CD4-positive, alpha-beta memory T cell (primary cell): ENCODE measurements around the gene SKAP1. TPM values are rescaled to one million over a fixed set of nuclear protein-coding genes. Genes with fewer than 3 reads are reported as not detected.

ENCODE experiments used
- CTCF ChIA-PET: fragments of 350-600 bp; sonication (Branson Sonifier 250); formaldehyde crosslinking; loops from one replicate; lab custom pipeline; 2021; ENCODE audit warnings: inconsistent platforms; ENCODE audit not compliant: partially characterized antibody; lab: Charles Lee
- POLR2A ChIA-PET: fragments of 350-600 bp; sonication (Branson Sonifier 250); formaldehyde crosslinking; loops from one replicate; lab custom pipeline; 2021; ENCODE audit not compliant: partially characterized antibody; lab: Charles Lee
- DNase-seq, 5 donors: peaks; one replicate each; pipeline versions ENCODE4 v3.0.0 to v3.0.0-alpha.2; 2020 to 2022; ENCODE audit warnings: mixed read lengths in 1 of 5
- H3K27ac ChIP-seq: one replicate; pipeline ENCODE4 v1.7.0; 2013; ENCODE audit warnings: low read depth, low read length
- H3K27me3 ChIP-seq: 2 replicates; pipeline ENCODE4 v1.7.0; 2013; ENCODE audit warnings: mild to moderate bottlenecking, low read length, moderate library complexity; ENCODE audit not compliant: insufficient read depth
- H3K36me3 ChIP-seq: 2 replicates; pipeline ENCODE4 v1.7.0; 2013; ENCODE audit warnings: mild to moderate bottlenecking, low read length, moderate library complexity; ENCODE audit not compliant: insufficient read depth
- H3K4me1 ChIP-seq: 2 replicates; pipeline ENCODE4 v1.7.0; 2013; ENCODE audit warnings: mild to moderate bottlenecking, low read length, moderate library complexity; ENCODE audit not compliant: insufficient read depth
- H3K4me3 ChIP-seq, 2 donors: one replicate each; pipeline ENCODE4 v1.7.0; 2013; ENCODE audit warnings: low read length in 2 of 2, mild to moderate bottlenecking in 1 of 2
- H3K9me3 ChIP-seq, 2 donors: one replicate each; pipeline ENCODE4 v1.7.0; 2013; ENCODE audit warnings: low read length in 2 of 2, control low read depth in 1 of 2; ENCODE audit not compliant: control insufficient read depth in 1 of 2
- H3K27ac Mint-ChIP-seq, 7 donors: one replicate each; pipeline ENCODE4 v1.8.0; 2020 to 2021; ENCODE audit warnings: mixed read lengths in 7 of 7, mild to moderate bottlenecking in 6 of 7, inconsistent platforms in 3 of 7, moderate library complexity in 3 of 7
- H3K27me3 Mint-ChIP-seq, 2 donors: one replicate each; pipeline ENCODE4 v1.8.0; 2020 to 2021; ENCODE audit warnings: mixed read lengths in 2 of 2
- H3K36me3 Mint-ChIP-seq, 2 donors: one replicate each; pipeline ENCODE4 v1.8.0; 2020 to 2021; ENCODE audit warnings: mixed read lengths in 2 of 2, inconsistent platforms in 1 of 2, mild to moderate bottlenecking in 1 of 2
- H3K4me1 Mint-ChIP-seq, 4 donors: one replicate each; pipeline ENCODE4 v1.8.0; 2020 to 2021; ENCODE audit warnings: mixed read lengths in 4 of 4, mild to moderate bottlenecking in 1 of 4
- H3K4me3 Mint-ChIP-seq, 8 donors: one replicate each; pipeline ENCODE4 v1.8.0; 2020 to 2021; ENCODE audit warnings: mixed read lengths in 8 of 8, mild to moderate bottlenecking in 7 of 8, moderate library complexity in 6 of 8, inconsistent platforms in 3 of 8
- H3K9me3 Mint-ChIP-seq, 8 donors: one replicate each; pipeline ENCODE4 v1.8.0; 2020 to 2021; ENCODE audit warnings: mixed read lengths in 8 of 8, mild to moderate bottlenecking in 5 of 8, inconsistent platforms in 3 of 8, moderate library complexity in 1 of 8
- intact Hi-C: fragments of 100-400 bp; cut with micrococcal nuclease; formaldehyde crosslinking; loops from one replicate; pipeline ENCODE4 v1.15.1; 2023
- polyA plus RNA-seq, 2 donors: library from polyadenylated mRNA; unstranded; fragments of 300-500 nt; fragmentation: Illumina TruSeq; gene quantifications; one replicate each; pipeline ENCODE4 v1.2.3, GENCODE V29; 2021
- total RNA-seq, 2 experiments: library from RNA; stranded (reverse); gene quantifications; one replicate each; pipeline ENCODE4 v1.2.3, GENCODE V29; 2021

Gene SKAP1
- total and polyA plus RNA-seq, 4 experiments from 2014 or later, result 83.4 to 336 (median 165) TPM

DNA sequence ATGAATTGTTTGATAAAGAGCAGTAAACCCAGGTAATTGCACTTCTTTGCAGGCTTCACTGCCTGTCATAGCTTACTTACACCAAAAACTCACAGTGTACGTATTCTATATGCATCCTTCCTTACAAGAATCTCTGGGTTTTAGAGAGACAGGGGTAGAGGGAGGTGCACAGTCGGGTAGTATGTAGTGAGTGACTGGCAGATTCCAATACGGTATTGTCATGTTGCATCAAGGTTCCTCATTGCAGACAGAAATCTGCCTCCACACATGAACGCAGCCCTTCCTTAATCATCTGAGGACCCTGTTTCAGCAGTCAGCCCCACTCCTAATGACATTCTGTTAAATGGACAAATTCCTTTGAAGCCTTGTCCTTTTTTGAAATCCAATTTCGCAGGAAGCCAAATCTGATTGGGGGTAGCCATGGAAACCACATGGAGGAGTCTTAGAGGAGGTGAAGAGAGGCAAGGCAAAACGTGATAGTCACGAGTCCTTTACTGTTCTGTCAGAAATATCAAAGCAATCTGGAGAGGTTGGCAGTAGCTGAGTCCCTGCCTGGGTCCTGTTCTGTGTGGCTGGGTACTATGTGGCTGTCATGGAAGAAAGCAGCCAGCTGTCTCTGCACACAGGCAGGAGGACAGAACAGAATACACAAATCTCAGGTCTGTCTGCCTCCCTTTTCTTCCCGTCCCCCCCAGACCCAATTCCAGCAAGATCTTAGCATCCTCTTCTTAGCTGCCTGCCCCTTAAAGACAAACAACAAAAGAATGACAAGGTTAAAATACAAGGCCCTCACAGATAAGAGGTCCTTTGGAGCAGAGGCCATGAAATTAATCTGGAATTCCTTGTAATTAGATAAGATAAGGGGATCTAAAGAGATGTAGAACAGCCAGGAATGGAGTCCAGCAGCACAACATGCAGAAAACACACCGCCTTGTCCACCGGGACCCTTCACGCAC is 3.1 kb upstream of the SKAP1 start:
- peaks cover 63 to 98% (median 77%) of the 10 kb centered on the region in 4 donors for H3K4me1 Mint-ChIP-seq
- intact Hi-C loops, result loop anchor here (10.0 kb wide), 1 partner anchor 1248 kb away; the partner anchor contains the start of gene CDC27
- peaks cover 0 to 10% of the 10 kb centered on the region in 2 donors for H3K36me3 Mint-ChIP-seq
- no peaks in the 10 kb centered on the region for H3K27me3 Mint-ChIP-seq
- peaks cover 0 to 3% (median 0%) of the 10 kb centered on the region in 8 donors for H3K9me3 Mint-ChIP-seq
- ChIA-PET POLR2A (interaction anchor here (1.0 to 3.0 kb wide), 4 partner anchors 8 to 20 kb away, joined by 3 to 7 read pairs (median 4); no protein-coding TSS in a partner anchor), CTCF (interaction anchor here (0.7 to 3.2 kb wide), 6 partner anchors 8 to 81 kb away, joined by 3 to 13 read pairs (median 4); no protein-coding TSS in a partner anchor)
- no peak for DNase-seq
- Histone ChIP-seq H3K27me3 (no peaks in the 10 kb centered on the region), H3K36me3 (no peaks in the 10 kb centered on the region), H3K27ac (no peak overlapping the region), H3K4me1 (peaks cover 68% of the 10 kb centered on the region), H3K9me3 (no peaks in the 10 kb centered on the region), H3K4me3 (no peak overlapping the region)
- H3K4me3 Mint-ChIP-seq, result no peak overlapping the region
- peak overlapping the region in 6 of 7 donors; percentile 3 to 71 (median 40) for H3K27ac Mint-ChIP-seq

DNA sequence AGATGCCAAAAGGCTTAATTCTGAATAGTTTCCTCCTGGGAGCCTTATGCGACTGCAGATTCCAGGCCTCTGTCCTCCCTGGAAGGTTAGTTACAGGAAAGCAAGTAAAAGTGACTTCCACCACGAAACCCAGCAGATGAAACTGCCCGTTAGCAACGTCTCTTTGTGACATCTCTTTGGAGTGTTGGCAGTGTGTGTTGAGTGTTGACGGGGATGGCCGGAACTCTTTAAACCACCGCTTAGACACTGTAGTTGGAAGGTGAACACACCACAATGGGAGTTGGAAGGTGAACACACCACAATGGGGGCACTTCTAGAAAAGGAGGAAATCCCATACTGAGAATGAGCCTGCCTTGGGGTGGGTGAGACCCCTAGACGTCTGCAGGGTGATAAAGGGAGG is 858 bp downstream of the SKAP1 start:
- intact Hi-C loops, result loop anchor here (1.0 kb wide), 2 partner anchors 11 to 28 kb away; no protein-coding TSS in a partner anchor
- H3K36me3 ChIP-seq, result no peaks in the 10 kb centered on the region
- Mint-ChIP-seq H3K9me3 (peaks cover 0 to 3% (median 0%) of the 10 kb centered on the region in 8 donors), H3K27ac (peak overlapping the region; percentile 95 to 99 (median 97)), H3K36me3 (peaks cover 0 to 13% of the 10 kb centered on the region in 2 donors), H3K4me3 (peak overlapping the region; percentile 91 to 99 (median 97)), H3K27me3 (no peaks in the 10 kb centered on the region), H3K4me1 (peaks cover 60 to 92% (median 74%) of the 10 kb centered on the region in 4 donors)
- no peaks in the 10 kb centered on the region for H3K27me3 ChIP-seq
- ChIA-PET CTCF (interaction anchor here (1.7 to 2.2 kb wide), 3 partner anchors 24 to 78 kb away, joined by 4 to 9 read pairs (median 8); no protein-coding TSS in a partner anchor), POLR2A (interaction anchor here (1.0 to 5.0 kb wide), 7 partner anchors 11 to 65 kb away, joined by 3 to 93 read pairs (median 10); no protein-coding TSS in a partner anchor)
- H3K9me3 ChIP-seq, result no peaks in the 10 kb centered on the region
- DNase-seq, result peak; percentile 40 to 71 (median 48)
- H3K4me1 ChIP-seq, result peaks cover 76% of the 10 kb centered on the region
- H3K4me3 ChIP-seq, result peak overlapping the region; percentile 90 to 97
- H3K27ac ChIP-seq, result peak overlapping the region; percentile 89

- Mint-ChIP-seq H3K36me3 (peaks cover 0 to 16% of the 10 kb centered on the region in 2 donors), H3K27ac (peak overlapping the region; percentile 95 to 99 (median 97)), H3K9me3 (peaks cover 0 to 3% (median 0%) of the 10 kb centered on the region in 8 donors), H3K4me3 (peak overlapping the region; percentile 91 to 99 (median 97)), H3K4me1 (peaks cover 57 to 90% (median 73%) of the 10 kb centered on the region in 4 donors), H3K27me3 (no peaks in the 10 kb centered on the region)
- no peaks in the 10 kb centered on the region for H3K27me3 ChIP-seq
- H3K27ac ChIP-seq, result peak overlapping the region; percentile 89
- intact Hi-C loops, result loop anchor here (1.0 kb wide), 2 partner anchors 10 to 26 kb away; no protein-coding TSS in a partner anchor
- peak overlapping the region; percentile 49 to 90 for H3K4me3 ChIP-seq
- ChIA-PET CTCF (interaction anchor here (1.2 to 2.2 kb wide), 4 partner anchors 26 to 76 kb away, joined by 3 to 9 read pairs (median 6); no protein-coding TSS in a partner anchor), POLR2A (interaction anchor here (1.0 to 5.0 kb wide), 13 partner anchors 9 to 114 kb away, joined by 3 to 93 read pairs (median 4); no protein-coding TSS in a partner anchor)
- no peaks in the 10 kb centered on the region for H3K36me3 ChIP-seq
- H3K4me1 ChIP-seq, result peaks cover 77% of the 10 kb centered on the region
- peak; percentile 64 to 84 (median 74) for DNase-seq
- H3K9me3 ChIP-seq, result no peaks in the 10 kb centered on the region
Observed at GRCh38 chr17:48427598-48427997, 2.4 kb downstream of the SKAP1 start.

- CTCF ChIA-PET, result interaction anchor here (0.7 to 2.2 kb wide), 5 partner anchors 14 to 75 kb away, joined by 3 to 9 read pairs (median 4); no protein-coding TSS in a partner anchor
- Histone ChIP-seq H3K9me3 (no peaks in the 10 kb centered on the region), H3K27ac (peak overlapping the region; percentile 89), H3K4me3 (peak overlapping the region; percentile 22 to 49), H3K4me1 (peaks cover 78% of the 10 kb centered on the region), H3K36me3 (no peaks in the 10 kb centered on the region), H3K27me3 (no peaks in the 10 kb centered on the region)
- H3K4me3 Mint-ChIP-seq, result peak overlapping the region; percentile 65 to 99 (median 94)
- H3K27me3 Mint-ChIP-seq, result no peaks in the 10 kb centered on the region
- intact Hi-C loops, result loop anchor here (1.0 kb wide), 2 partner anchors 10 to 26 kb away; no protein-coding TSS in a partner anchor
- H3K27ac Mint-ChIP-seq, result peak overlapping the region; percentile 76 to 98 (median 94)
- POLR2A ChIA-PET, result interaction anchor here (1.0 to 5.0 kb wide), 7 partner anchors 10 to 26 kb away, joined by 3 to 93 read pairs (median 9); no protein-coding TSS in a partner anchor
- H3K36me3 Mint-ChIP-seq, result peaks cover 0 to 17% of the 10 kb centered on the region in 2 donors
- peaks cover 0 to 3% (median 0%) of the 10 kb centered on the region in 8 donors for H3K9me3 Mint-ChIP-seq
- no peak for DNase-seq
- H3K4me1 Mint-ChIP-seq, result peaks cover 59 to 90% (median 74%) of the 10 kb centered on the region in 4 donors
Observed at GRCh38 chr17:48426761-48427500, 3.1 kb downstream of the SKAP1 start.

GRCh38 chr17:48426019-48426665 is 3.9 kb downstream of the SKAP1 start:
- peaks cover 0 to 23% of the 10 kb centered on the region in 2 donors for H3K36me3 Mint-ChIP-seq
- intact Hi-C loops, result no loop called here
- H3K4me1 Mint-ChIP-seq, result peaks cover 57 to 90% (median 74%) of the 10 kb centered on the region in 4 donors
- no peak for DNase-seq
- ChIA-PET CTCF (interaction anchor here (0.6 to 1.9 kb wide), 5 partner anchors 8 to 74 kb away, joined by 3 to 6 read pairs (median 3); no protein-coding TSS in a partner anchor), POLR2A (interaction anchor here (1.0 to 1.7 kb wide), 6 partner anchors 9 to 27 kb away, joined by 3 to 11 read pairs (median 8); no protein-coding TSS in a partner anchor)
- no peaks in the 10 kb centered on the region for H3K9me3 ChIP-seq
- peak overlapping the region; percentile 17 to 22 for H3K4me3 ChIP-seq
- H3K36me3 ChIP-seq, result no peaks in the 10 kb centered on the region
- H3K27ac ChIP-seq, result peak overlapping the region; percentile 89
- peaks cover 0 to 3% (median 0%) of the 10 kb centered on the region in 8 donors for H3K9me3 Mint-ChIP-seq
- no peaks in the 10 kb centered on the region for H3K27me3 ChIP-seq
- peak overlapping the region; percentile 60 to 99 (median 94) for H3K4me3 Mint-ChIP-seq
- H3K4me1 ChIP-seq, result peaks cover 78% of the 10 kb centered on the region
- H3K27ac Mint-ChIP-seq, result peak overlapping the region; percentile 76 to 98 (median 94)
- H3K27me3 Mint-ChIP-seq, result no peaks in the 10 kb centered on the region
